Measurements from ENCODE around the gene CFAP97D2.

CFAP97D2 gene

DNA sequence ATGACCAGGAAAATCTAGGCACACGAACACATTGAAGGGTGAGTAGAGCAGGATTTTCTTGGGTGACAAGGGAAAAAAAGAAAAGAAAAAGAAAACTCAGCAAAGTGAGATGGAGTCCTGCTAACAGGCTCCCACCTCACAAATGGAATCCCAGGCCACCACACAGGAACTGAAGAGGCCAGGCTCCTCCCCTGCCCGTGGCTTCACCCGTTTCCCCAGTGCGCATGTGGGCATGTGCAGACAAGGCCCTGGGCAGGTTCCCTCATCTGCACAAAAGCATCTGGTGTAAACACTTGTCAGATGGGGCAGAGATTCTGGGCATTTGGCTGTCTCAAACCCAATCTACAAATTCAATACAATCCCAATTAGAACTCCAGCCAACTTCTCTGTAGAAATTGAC, 24.5 kb downstream of the CFAP97D2 start:
- no peaks in the 10 kb centered on the region for H3K36me3 ChIP-seq (ENCODE audit: control insufficient read depth, low read length)
- no peak overlapping the region for H3K27ac ChIP-seq (ENCODE audit: low read depth, low read length)
- H3K79me2 ChIP-seq (ENCODE audit: control insufficient read depth, low read length) = no peaks in the 10 kb centered on the region
- no peak overlapping the region for H3K4me3 ChIP-seq (ENCODE audit: low read length)
- no peaks in the 10 kb centered on the region for H3K27me3 ChIP-seq (ENCODE audit: control insufficient read depth, low read length)
- TF ChIP-seq, protein P1, sequence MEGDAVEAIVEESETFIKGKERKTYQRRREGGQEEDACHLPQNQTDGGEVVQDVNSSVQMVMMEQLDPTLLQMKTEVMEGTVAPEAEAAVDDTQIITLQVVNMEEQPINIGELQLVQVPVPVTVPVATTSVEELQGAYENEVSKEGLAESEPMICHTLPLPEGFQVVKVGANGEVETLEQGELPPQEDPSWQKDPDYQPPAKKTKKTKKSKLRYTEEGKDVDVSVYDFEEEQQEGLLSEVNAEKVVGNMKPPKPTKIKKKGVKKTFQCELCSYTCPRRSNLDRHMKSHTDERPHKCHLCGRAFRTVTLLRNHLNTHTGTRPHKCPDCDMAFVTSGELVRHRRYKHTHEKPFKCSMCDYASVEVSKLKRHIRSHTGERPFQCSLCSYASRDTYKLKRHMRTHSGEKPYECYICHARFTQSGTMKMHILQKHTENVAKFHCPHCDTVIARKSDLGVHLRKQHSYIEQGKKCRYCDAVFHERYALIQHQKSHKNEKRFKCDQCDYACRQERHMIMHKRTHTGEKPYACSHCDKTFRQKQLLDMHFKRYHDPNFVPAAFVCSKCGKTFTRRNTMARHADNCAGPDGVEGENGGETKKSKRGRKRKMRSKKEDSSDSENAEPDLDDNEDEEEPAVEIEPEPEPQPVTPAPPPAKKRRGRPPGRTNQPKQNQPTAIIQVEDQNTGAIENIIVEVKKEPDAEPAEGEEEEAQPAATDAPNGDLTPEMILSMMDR (IDR thresholded peaks at IDR 0.05; ENCODE audit: low read depth, low read length, poor library complexity, severe bottlenecking) = no peak
- TF ChIP-seq EZH2phosphoT487 (IDR thresholded peaks at IDR 0.05; ENCODE audit: borderline replicate concordance, low read length) = no peak
- no peaks in the 10 kb centered on the region for H3K4me1 ChIP-seq (ENCODE audit: control insufficient read depth, low read length)
- no peaks in the 10 kb centered on the region for H3F3A ChIP-seq (ENCODE audit: control insufficient read depth, insufficient read depth)
- H3K4me2 ChIP-seq (ENCODE audit: low read length) = no peak overlapping the region
- peaks cover 4% of the 10 kb centered on the region; the same call in 1 of the 2 replicates for H3K9me3 ChIP-seq (ENCODE audit: control insufficient read depth, insufficient read depth, low read length)
- no peaks in the 10 kb centered on the region for H4K20me1 ChIP-seq (ENCODE audit: control insufficient read depth, insufficient read depth, low read depth, low read length)
- no peaks in the 10 kb centered on the region for H3K9me2 ChIP-seq (replicated peaks; ENCODE audit: control insufficient read depth, low read length)

DNA sequence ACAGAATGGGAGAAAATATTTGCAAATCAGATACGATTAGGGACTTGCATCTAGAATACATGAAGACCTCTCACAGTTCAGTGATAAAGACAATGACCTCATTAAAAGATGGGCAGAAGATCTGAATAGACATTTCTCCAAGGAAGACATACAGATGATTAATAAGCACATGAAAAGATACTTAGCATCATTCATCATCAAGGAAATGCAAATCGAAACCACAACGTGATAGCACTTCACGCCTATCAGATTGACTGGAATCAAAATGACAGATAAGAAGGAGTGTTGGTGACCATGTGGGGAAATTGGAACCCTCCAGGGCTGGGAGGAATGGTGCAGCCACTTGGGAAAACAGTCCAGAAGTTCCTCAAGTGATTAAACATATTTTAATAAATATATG, 25.8 kb downstream of the CFAP97D2 start:
- Histone ChIP-seq H3K9me2 (replicated peaks; ENCODE audit: control insufficient read depth, low read length) (no peaks in the 10 kb centered on the region), H3K9me3 (ENCODE audit: control insufficient read depth, insufficient read depth, low read length) (peaks cover 4% of the 10 kb centered on the region; the same call in 1 of the 2 replicates), H3K4me1 (ENCODE audit: control insufficient read depth, low read length) (no peaks in the 10 kb centered on the region), H3K4me2 (ENCODE audit: low read length) (no peak overlapping the region), H4K20me1 (ENCODE audit: control insufficient read depth, insufficient read depth, low read depth, low read length) (no peaks in the 10 kb centered on the region), H3F3A (ENCODE audit: control insufficient read depth, insufficient read depth) (no peaks in the 10 kb centered on the region), H3K27ac (ENCODE audit: low read depth, low read length) (no peak overlapping the region), H3K4me3 (ENCODE audit: low read length) (no peak overlapping the region), H3K79me2 (ENCODE audit: control insufficient read depth, low read length) (no peaks in the 10 kb centered on the region), H3K36me3 (ENCODE audit: control insufficient read depth, low read length) (no peaks in the 10 kb centered on the region), H3K27me3 (ENCODE audit: control insufficient read depth, low read length) (peaks cover 3% of the 10 kb centered on the region; the same call in 1 of the 2 replicates)
- TF ChIP-seq EZH2phosphoT487 (IDR thresholded peaks at IDR 0.05; ENCODE audit: borderline replicate concordance, low read length) = no peak
- TF ChIP-seq, protein P1 (IDR thresholded peaks at IDR 0.05; ENCODE audit: low read depth, low read length, poor library complexity, severe bottlenecking) = no peak

DNA sequence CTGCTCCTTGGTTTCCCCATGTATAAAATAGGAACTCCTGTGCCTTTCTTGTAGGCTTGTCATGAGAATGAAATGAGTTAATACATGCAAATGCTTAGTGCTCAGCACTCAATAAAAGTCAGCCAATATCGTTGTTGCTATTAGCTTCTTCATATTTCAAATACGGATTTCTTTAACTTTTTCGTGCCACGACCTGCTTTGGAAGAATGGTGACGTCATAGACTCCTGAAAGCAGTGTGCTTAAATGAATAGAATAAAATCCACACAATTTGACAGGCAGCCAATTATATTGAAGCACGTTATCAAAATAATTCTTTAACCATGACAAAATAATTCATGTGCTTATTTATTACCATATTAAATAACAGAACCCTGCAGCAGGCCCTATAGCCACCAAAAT, 29.1 kb downstream of the CFAP97D2 start:
- H3K9me3 ChIP-seq (ENCODE audit: control insufficient read depth, insufficient read depth, low read length) = peaks cover 4% of the 10 kb centered on the region; the same call in 1 of the 2 replicates
- no peaks in the 10 kb centered on the region for H4K20me1 ChIP-seq (ENCODE audit: control insufficient read depth, insufficient read depth, low read depth, low read length)
- no peaks in the 10 kb centered on the region for H3K4me1 ChIP-seq (ENCODE audit: control insufficient read depth, low read length)
- no peak overlapping the region for H3K27ac ChIP-seq (ENCODE audit: low read depth, low read length)
- H3K9me2 ChIP-seq (replicated peaks; ENCODE audit: control insufficient read depth, low read length) = no peaks in the 10 kb centered on the region
- H3F3A ChIP-seq (ENCODE audit: control insufficient read depth, insufficient read depth) = no peaks in the 10 kb centered on the region
- H3K4me2 ChIP-seq (ENCODE audit: low read length) = no peak overlapping the region
- no peak for TF ChIP-seq EZH2phosphoT487 (IDR thresholded peaks at IDR 0.05; ENCODE audit: borderline replicate concordance, low read length)
- H3K27me3 ChIP-seq (ENCODE audit: control insufficient read depth, low read length) = peaks cover 3% of the 10 kb centered on the region; the same call in 1 of the 2 replicates
- no peaks in the 10 kb centered on the region for H3K79me2 ChIP-seq (ENCODE audit: control insufficient read depth, low read length)
- H3K36me3 ChIP-seq (ENCODE audit: control insufficient read depth, low read length) = no peaks in the 10 kb centered on the region
- H3K4me3 ChIP-seq (ENCODE audit: low read length) = no peak overlapping the region

DNA sequence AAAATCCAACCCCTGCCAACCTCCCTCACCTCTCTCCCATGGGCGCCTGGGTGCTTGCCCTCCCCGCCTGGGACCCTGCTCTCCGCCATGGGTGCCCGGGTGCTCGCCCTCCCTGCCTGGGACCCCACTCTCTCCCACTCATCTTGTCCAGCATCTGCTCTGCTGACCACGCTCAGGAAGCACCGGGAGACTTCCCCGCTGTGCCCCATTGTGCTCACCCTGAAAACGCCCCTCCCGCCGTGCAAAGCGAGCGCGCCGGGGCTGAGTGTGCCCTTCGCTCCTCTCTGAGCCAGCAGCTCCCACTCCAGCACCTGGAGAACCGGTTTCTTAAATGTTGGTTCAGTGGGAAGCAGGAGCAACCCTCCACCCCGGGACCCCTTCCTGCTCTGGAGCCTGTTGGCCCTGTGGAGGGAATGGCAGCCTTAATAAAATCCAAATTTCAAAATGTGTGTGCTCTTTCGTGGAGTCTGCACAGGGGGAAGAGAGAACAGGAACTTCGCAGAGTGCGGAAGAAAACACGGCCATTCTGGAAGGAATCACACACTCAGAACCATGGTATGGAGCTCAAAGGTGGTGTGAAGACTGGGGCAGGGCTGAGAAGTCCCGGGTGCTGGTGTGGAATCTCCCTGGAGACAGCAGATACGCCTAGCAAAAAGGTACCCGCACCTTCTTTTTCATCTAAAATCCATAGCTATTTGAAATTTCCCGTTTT, 32.5 kb downstream of the CFAP97D2 start:
- Histone ChIP-seq H3K4me3 (ENCODE audit: low read length) (no peak overlapping the region), H3K79me2 (ENCODE audit: control insufficient read depth, low read length) (no peaks in the 10 kb centered on the region), H3K4me2 (ENCODE audit: low read length) (no peak overlapping the region), H3K27me3 (ENCODE audit: control insufficient read depth, low read length) (peaks cover 10% of the 10 kb centered on the region; the same call in 1 of the 2 replicates), H3K9me3 (ENCODE audit: control insufficient read depth, insufficient read depth, low read length) (peaks cover 4% of the 10 kb centered on the region; the same call in 1 of the 2 replicates), H4K20me1 (ENCODE audit: control insufficient read depth, insufficient read depth, low read depth, low read length) (no peaks in the 10 kb centered on the region), H3K4me1 (ENCODE audit: control insufficient read depth, low read length) (no peaks in the 10 kb centered on the region), H3K27ac (ENCODE audit: low read depth, low read length) (no peak overlapping the region), H3K36me3 (ENCODE audit: control insufficient read depth, low read length) (no peaks in the 10 kb centered on the region), H3F3A (ENCODE audit: control insufficient read depth, insufficient read depth) (no peaks in the 10 kb centered on the region), H3K9me2 (replicated peaks; ENCODE audit: control insufficient read depth, low read length) (no peaks in the 10 kb centered on the region)
- TF ChIP-seq, protein P1 (IDR thresholded peaks at IDR 0.05; ENCODE audit: low read depth, low read length, poor library complexity, severe bottlenecking) = no peak
- no peak for TF ChIP-seq EZH2phosphoT487 (IDR thresholded peaks at IDR 0.05; ENCODE audit: borderline replicate concordance, low read length)

Data from DOHH2 (cell line).